ENCODE data around the gene AATF.

The AATF gene

GRCh38 chr17:36948717-36949460 is at the start of gene AATF:
Gene AATF, plus strand, starts transcription at chr17:36948954. Its CDS starts 172 bp downstream, at chr17:36949126.
- in situ Hi-C loops (cut with HindIII; ENCODE audit: low sequenced_read_pairs), result no loop called here

- in situ Hi-C loops (cut with HindIII; ENCODE audit: low sequenced_read_pairs), result no loop called here
Observed at GRCh38 chr17:36899250-36900159, 49.2 kb upstream of the AATF start.

- in situ Hi-C loops (cut with HindIII; ENCODE audit: low sequenced_read_pairs), result no loop called here
Observed at GRCh38 chr17:36900160-36900512, 48.6 kb upstream of the AATF start.

- in situ Hi-C loops (cut with HindIII; ENCODE audit: low sequenced_read_pairs), result no loop called here
Observed at GRCh38 chr17:36901506-36901905, 47.2 kb upstream of the AATF start.

GRCh38 chr17:36907407-36907806 is 41.3 kb upstream of the AATF start:
- in situ Hi-C loops (cut with HindIII; ENCODE audit: low sequenced_read_pairs), result no loop called here

GRCh38 chr17:36910513-36910912 is 38.2 kb upstream of the AATF start:
- in situ Hi-C loops (cut with HindIII; ENCODE audit: low sequenced_read_pairs), result no loop called here

GRCh38 chr17:36911001-36911400 is 37.8 kb upstream of the AATF start:
- in situ Hi-C loops (cut with HindIII; ENCODE audit: low sequenced_read_pairs), result no loop called here

- in situ Hi-C loops (cut with HindIII; ENCODE audit: low sequenced_read_pairs), result no loop called here
Observed at GRCh38 chr17:36913132-36913531, 35.6 kb upstream of the AATF start.

GRCh38 chr17:36918211-36918691 is 30.5 kb upstream of the AATF start:
- in situ Hi-C loops (cut with HindIII; ENCODE audit: low sequenced_read_pairs), result no loop called here

GRCh38 chr17:36919407-36919968 is 29.3 kb upstream of the AATF start:
- in situ Hi-C loops (cut with HindIII; ENCODE audit: low sequenced_read_pairs), result no loop called here

GRCh38 chr17:36920032-36921005 is 28.4 kb upstream of the AATF start:
- in situ Hi-C loops (cut with HindIII; ENCODE audit: low sequenced_read_pairs), result no loop called here

- in situ Hi-C loops (cut with HindIII; ENCODE audit: low sequenced_read_pairs), result no loop called here
Observed at GRCh38 chr17:36921095-36921851, 27.5 kb upstream of the AATF start.

- in situ Hi-C loops (cut with HindIII; ENCODE audit: low sequenced_read_pairs), result no loop called here
Observed at GRCh38 chr17:36922175-36922574, 26.6 kb upstream of the AATF start.

GRCh38 chr17:36923814-36924221 is 24.9 kb upstream of the AATF start:
- in situ Hi-C loops (cut with HindIII; ENCODE audit: low sequenced_read_pairs), result no loop called here

GRCh38 chr17:36926226-36926625 is 22.5 kb upstream of the AATF start:
- in situ Hi-C loops (cut with HindIII; ENCODE audit: low sequenced_read_pairs), result no loop called here

- in situ Hi-C loops (cut with HindIII; ENCODE audit: low sequenced_read_pairs), result no loop called here
Observed at GRCh38 chr17:36926701-36927100, 22.1 kb upstream of the AATF start.

- in situ Hi-C loops (cut with HindIII; ENCODE audit: low sequenced_read_pairs), result no loop called here
Observed at GRCh38 chr17:36928471-36929345, 20.0 kb upstream of the AATF start.

GRCh38 chr17:36929851-36930582 is 18.7 kb upstream of the AATF start:
- in situ Hi-C loops (cut with HindIII; ENCODE audit: low sequenced_read_pairs), result loop anchor here (10.0 kb wide), 1 partner anchor 45 kb away; no protein-coding TSS in a partner anchor

All from endothelial cell of hepatic sinusoid (primary cell).